Keratinocyte (primary cell): ENCODE measurements around the gene OR52H1. TPM values are rescaled to one million over a fixed set of nuclear protein-coding genes. Genes with fewer than 3 reads are reported as not detected.

ENCODE experiments used
- DNase-seq: peaks from one replicate; pipeline ENCODE4 v3.0.0-alpha.2; 2011; ENCODE audit warnings: low read depth, missing footprints, low spot score
- FAIRE-seq: peaks from 2 replicates; lab custom pipeline; 2011; peaks lifted over from hg19 to GRCh38; lab: Jason Lieb, UNC
- H2AFZ ChIP-seq: 2 replicates; pipeline ENCODE4 v1.6.0; 2012; ENCODE audit warnings: low read length, control low read depth, inconsistent platforms; ENCODE audit not compliant: control insufficient read depth
- H3K27ac ChIP-seq: 2 replicates; pipeline ENCODE4 v1.5.1; 2011; ENCODE audit warnings: low read length; ENCODE audit not compliant: control insufficient read depth, insufficient read depth
- H3K27me3 ChIP-seq: 3 replicates; pipeline ENCODE4 v1.6.0; 2011; ENCODE audit warnings: low read length; ENCODE audit not compliant: control insufficient read depth, insufficient read depth; ENCODE audit errors: extremely low read depth
- H3K36me3 ChIP-seq, 2 experiments: 2 replicates in 1 of 2; 3 replicates in 1 of 2; pipeline ENCODE4 v1.5.1; 2011; ENCODE audit warnings: low read length in 2 of 2, mild to moderate bottlenecking in 1 of 2; ENCODE audit not compliant: control insufficient read depth in 2 of 2, insufficient read depth in 2 of 2; ENCODE audit errors: extremely low read depth in 1 of 2
- H3K4me1 ChIP-seq: 3 replicates; pipeline ENCODE4 v1.5.1; 2011; ENCODE audit warnings: low read length; ENCODE audit not compliant: control insufficient read depth, insufficient read depth; ENCODE audit errors: extremely low read depth
- H3K4me2 ChIP-seq: 3 replicates; pipeline ENCODE4 v1.6.0; 2011; ENCODE audit warnings: low read depth, low read length; ENCODE audit not compliant: control insufficient read depth, insufficient read depth; ENCODE audit errors: extremely low read depth
- H3K4me3 ChIP-seq, 3 experiments: fragments of 200-600 bp in 1 of 3; sonication (generic) in 1 of 3; 2 replicates in 2 of 3; 3 replicates in 1 of 3; pipeline ENCODE4 v1.5.1; 2011 to 2016; ENCODE audit warnings: low read length in 3 of 3, mild to moderate bottlenecking in 3 of 3, control low read depth in 2 of 3, inconsistent platforms in 1 of 3, low read depth in 1 of 3, mixed read lengths in 1 of 3, mixed run types in 1 of 3, moderate library complexity in 1 of 3; ENCODE audit not compliant: control insufficient read depth in 2 of 3, insufficient read depth in 2 of 3; ENCODE audit errors: extremely low read depth in 1 of 3
- H3K79me2 ChIP-seq: 2 replicates; pipeline ENCODE4 v1.6.0; 2012; ENCODE audit warnings: low read length; ENCODE audit not compliant: control insufficient read depth, insufficient read depth
- H3K9ac ChIP-seq: 3 replicates; pipeline ENCODE4 v1.6.0; 2011; ENCODE audit warnings: low read length; ENCODE audit not compliant: control insufficient read depth, insufficient read depth; ENCODE audit errors: extremely low read depth
- H3K9me1 ChIP-seq: 3 replicates; pipeline ENCODE4 v1.6.0; 2011; ENCODE audit warnings: low read length; ENCODE audit not compliant: control insufficient read depth, insufficient read depth; ENCODE audit errors: extremely low read depth
- H3K9me3 ChIP-seq: 2 replicates; pipeline ENCODE4 v1.5.1; 2012; ENCODE audit warnings: low read depth, low read length; ENCODE audit not compliant: control insufficient read depth
- H4K20me1 ChIP-seq: 3 replicates; pipeline ENCODE4 v1.6.0; 2011; ENCODE audit warnings: low read length; ENCODE audit not compliant: control insufficient read depth, insufficient read depth; ENCODE audit errors: extremely low read depth
- CTCF ChIP-seq, 3 experiments: IDR thresholded peaks in 1 of 3; conservative IDR thresholded peaks in 1 of 3; optimal IDR thresholded peaks in 1 of 3; 2 replicates in 2 of 3; 3 replicates in 1 of 3; pipeline versions ENCODE3 to v1.5.1; 2011; ENCODE audit warnings: low read length in 3 of 3, mild to moderate bottlenecking in 3 of 3, moderate library complexity in 2 of 3, control low read depth in 1 of 3, inconsistent platforms in 1 of 3; ENCODE audit not compliant: insufficient read depth in 2 of 3; ENCODE audit errors: extremely low read depth in 1 of 3
- EZH2 ChIP-seq: IDR thresholded peaks from one replicate; pipeline ENCODE4 v1.6.1; 2012; ENCODE audit warnings: inconsistent platforms, mild to moderate bottlenecking, low read length, moderate library complexity
- dilution Hi-C: fragments of 300-500 bp; cut with MboI; formaldehyde crosslinking; loops from one replicate; pipeline ENCODE4 v1.7.0; 2020; ENCODE audit warnings: low sequenced_read_pairs; ENCODE audit not compliant: extremely low pct_ligation_motif_present
- polyA plus RNA-seq, 5 experiments: library from polyadenylated mRNA; depleted of rRNA in 3 of 5; stranded (reverse) in 3 of 5; stranded (forward) in 1 of 5; unstranded in 1 of 5; fragments of >200 nt; gene quantifications; 1 replicate in 1 of 5; 2 replicates in 3 of 5; 3 replicates in 1 of 5; pipeline versions ENCODE4 v1.2.1 to v1.2.3, GENCODE V29; 2011 to 2012; ENCODE audit warnings: missing spikeins in 2 of 5, low read depth in 1 of 5, low replicate concordance in 1 of 5

The OR52H1 gene
- polyA plus RNA-seq, 1 donor (not counting 4 experiments of a cell fraction or from before 2014, with no cell fraction given), result not detected

- Histone ChIP-seq H3K79me2 (no peaks in the 10 kb centered on the region), H3K9me1 (no peaks in the 10 kb centered on the region), H3K9ac (no peak overlapping the region), H4K20me1 (no peaks in the 10 kb centered on the region), H3K27ac (no peak overlapping the region), H3K4me1 (no peaks in the 10 kb centered on the region), H3K4me3 (no peak overlapping the region), H2AFZ (no peak overlapping the region), H3K4me2 (no peak overlapping the region), H3K27me3 (no peaks in the 10 kb centered on the region), H3K36me3 (no peaks in the 10 kb centered on the region), H3K9me3 (no peaks in the 10 kb centered on the region)
- dilution Hi-C loops, result no loop called here
- DNase-seq, result no peak
- no peak for FAIRE-seq
- TF ChIP-seq EZH2 (no peak), CTCF (optimal IDR thresholded peaks at IDR 0.05 in 1 of 3, IDR thresholded peaks at IDR 0.05 in 1 of 3, conservative IDR thresholded peaks at IDR 0.05 in 1 of 3; ENCODE audit: extremely low read depth in 1 of 3, insufficient read depth in 2 of 3, low read length in 3 of 3) (no peak)
These were observed 40.4 kb downstream of the OR52H1 start for GRCh38 chr11:5507933-5508305.

GRCh38 chr11:5507177-5507932, 41.0 kb downstream of the OR52H1 start:
- H3K36me3 ChIP-seq, result no peaks in the 10 kb centered on the region
- no peaks in the 10 kb centered on the region for H3K79me2 ChIP-seq
- H3K4me2 ChIP-seq, result no peak overlapping the region
- no peaks in the 10 kb centered on the region for H3K27me3 ChIP-seq
- DNase-seq (no peak), FAIRE-seq (no peak)
- H2AFZ ChIP-seq, result no peak overlapping the region
- dilution Hi-C loops, result no loop called here
- no peak overlapping the region for H3K9ac ChIP-seq
- H3K4me1 ChIP-seq, result no peaks in the 10 kb centered on the region
- no peaks in the 10 kb centered on the region for H4K20me1 ChIP-seq
- H3K9me1 ChIP-seq, result no peaks in the 10 kb centered on the region
- H3K4me3 ChIP-seq, result no peak overlapping the region
- TF ChIP-seq CTCF (optimal IDR thresholded peaks at IDR 0.05 in 1 of 3, IDR thresholded peaks at IDR 0.05 in 1 of 3, conservative IDR thresholded peaks at IDR 0.05 in 1 of 3; ENCODE audit: extremely low read depth in 1 of 3, insufficient read depth in 2 of 3, low read length in 3 of 3), result no peak
- TF ChIP-seq EZH2, result no peak
- no peak overlapping the region for H3K27ac ChIP-seq
- H3K9me3 ChIP-seq, result no peaks in the 10 kb centered on the region
